CD4-positive, alpha-beta T cell treated with Interleukin-10 for 1 hour (primary cell): Measurements from ENCODE around the gene TPD52L1.

Experiments
- DNase-seq: peaks from one replicate; pipeline ENCODE4 v3.0.0-alpha.2; 2020

The TPD52L1 gene

GRCh38 chr6:125250511-125250910 is 96.9 kb downstream of the TPD52L1 start:
- DNase-seq = no peak

GRCh38 chr6:125251516-125252220 is 98.1 kb downstream of the TPD52L1 start:
- no peak for DNase-seq

GRCh38 chr6:125252891-125253290 is 99.3 kb downstream of the TPD52L1 start:
- DNase-seq = no peak

GRCh38 chr6:125253881-125254280 is 100.3 kb downstream of the TPD52L1 start:
- no peak for DNase-seq

GRCh38 chr6:125254321-125254720 is 100.7 kb downstream of the TPD52L1 start:
- DNase-seq = no peak

- DNase-seq = no peak
These were observed 101.6 kb downstream of the TPD52L1 start for GRCh38 chr6:125255201-125255600.

- no peak for DNase-seq
These were observed 103.8 kb downstream of the TPD52L1 start for GRCh38 chr6:125257351-125257750.

GRCh38 chr6:125258651-125259353 is 105.2 kb downstream of the TPD52L1 start:
- DNase-seq = no peak

GRCh38 chr6:125259354-125259736 is 105.8 kb downstream of the TPD52L1 start:
- no peak for DNase-seq

GRCh38 chr6:125262016-125263013 is 108.7 kb downstream of the TPD52L1 start:
- DNase-seq = no peak

GRCh38 chr6:125264476-125264875 is 110.9 kb downstream of the TPD52L1 start:
- DNase-seq = no peak

GRCh38 chr6:125267806-125268523 is 114.4 kb downstream of the TPD52L1 start:
- no peak for DNase-seq

GRCh38 chr6:125268765-125269164 is 115.2 kb downstream of the TPD52L1 start:
- no peak for DNase-seq

- no peak for DNase-seq
These were observed 115.9 kb downstream of the TPD52L1 start for GRCh38 chr6:125269328-125269985.

- DNase-seq = no peak
These were observed 116.8 kb downstream of the TPD52L1 start for GRCh38 chr6:125270380-125270779.

- DNase-seq = no peak
These were observed 118.0 kb downstream of the TPD52L1 start for GRCh38 chr6:125271486-125272159.

GRCh38 chr6:125273251-125273650 is 119.7 kb downstream of the TPD52L1 start:
- no peak for DNase-seq

- DNase-seq = no peak
These were observed 120.4 kb downstream of the TPD52L1 start for GRCh38 chr6:125273965-125274364.

- DNase-seq = no peak
These were observed 121.4 kb downstream of the TPD52L1 start for GRCh38 chr6:125274935-125275334.

GRCh38 chr6:125275779-125276178 is 122.2 kb downstream of the TPD52L1 start:
- DNase-seq = no peak

- no peak for DNase-seq
These were observed 124.3 kb downstream of the TPD52L1 start for GRCh38 chr6:125277838-125278237.
